IPS-15b (cell line): ENCODE results near the gene BAX.
"Not testable (repeated sequence)": the region's sequence is repeated elsewhere in the genome, so short reads cannot be mapped to it uniquely, and the experiment has no call there.

Experiments used
- H3K27me3 ChIP-seq: one replicate; pipeline ENCODE4 v1.6.1; 2013; ENCODE audit warnings: low read length; ENCODE audit not compliant: control insufficient read depth, insufficient read depth
- H3K36me3 ChIP-seq: one replicate; pipeline ENCODE4 v1.6.1; 2013; ENCODE audit warnings: low read length; ENCODE audit not compliant: control insufficient read depth, insufficient read depth
- H3K4me1 ChIP-seq: one replicate; pipeline ENCODE4 v1.6.1; 2013; ENCODE audit warnings: mild to moderate bottlenecking, low read length; ENCODE audit not compliant: control insufficient read depth, insufficient read depth
- H3K4me3 ChIP-seq: one replicate; pipeline ENCODE4 v1.5.1; 2013; ENCODE audit warnings: low read depth, low read length
- H3K9ac ChIP-seq: one replicate; pipeline ENCODE4 v1.6.1; 2013; ENCODE audit warnings: low read depth, mild to moderate bottlenecking, low read length
- H3K9me3 ChIP-seq: one replicate; pipeline ENCODE4 v1.6.1; 2013; ENCODE audit warnings: mild to moderate bottlenecking, low read length; ENCODE audit not compliant: control insufficient read depth, insufficient read depth

BAX gene

GRCh38 chr19:48920949-48921348 is 33.7 kb upstream of the BAX start:
- Histone ChIP-seq H3K4me1 (no peaks in the 10 kb centered on the region), H3K27me3 (no peaks in the 10 kb centered on the region), H3K9ac (no peak overlapping the region), H3K4me3 (no peak overlapping the region), H3K9me3 (no peaks in the 10 kb centered on the region), H3K36me3 (peaks cover 38% of the 10 kb centered on the region)

GRCh38 chr19:48921721-48922500 is 32.8 kb upstream of the BAX start:
- Histone ChIP-seq H3K27me3 (no peaks in the 10 kb centered on the region), H3K4me1 (no peaks in the 10 kb centered on the region), H3K9me3 (no peaks in the 10 kb centered on the region), H3K36me3 (peaks cover 38% of the 10 kb centered on the region), H3K9ac (no peak overlapping the region), H3K4me3 (no peak overlapping the region)

- Histone ChIP-seq H3K4me3 (no peak overlapping the region), H3K27me3 (no peaks in the 10 kb centered on the region), H3K9me3 (no peaks in the 10 kb centered on the region), H3K36me3 (peaks cover 36% of the 10 kb centered on the region), H3K4me1 (no peaks in the 10 kb centered on the region), H3K9ac (no peak overlapping the region)
These were observed 31.9 kb upstream of the BAX start for GRCh38 chr19:48922548-48923490.

GRCh38 chr19:48925240-48925843 is 29.3 kb upstream of the BAX start:
- Histone ChIP-seq H3K4me1 (no peaks in the 10 kb centered on the region), H3K9ac (no peak overlapping the region), H3K36me3 (peaks cover 17% of the 10 kb centered on the region), H3K9me3 (no peaks in the 10 kb centered on the region), H3K4me3 (no peak overlapping the region), H3K27me3 (no peaks in the 10 kb centered on the region)

GRCh38 chr19:48925890-48926289 is 28.8 kb upstream of the BAX start:
- H3K9me3 ChIP-seq, H3K9ac ChIP-seq, H3K4me3 ChIP-seq, H3K4me1 ChIP-seq, H3K27me3 ChIP-seq: not testable (repeated sequence)
- H3K36me3 ChIP-seq: peaks cover 15% of the 10 kb centered on the region

- Histone ChIP-seq H3K36me3 (peaks cover 7% of the 10 kb centered on the region), H3K9ac (no peak overlapping the region), H3K4me1 (no peaks in the 10 kb centered on the region), H3K4me3 (no peak overlapping the region), H3K27me3 (peaks cover 4% of the 10 kb centered on the region), H3K9me3 (no peaks in the 10 kb centered on the region)
These were observed 27.8 kb upstream of the BAX start for GRCh38 chr19:48926909-48927308.

- H3K36me3 ChIP-seq, H3K27me3 ChIP-seq, H3K4me3 ChIP-seq, H3K9me3 ChIP-seq, H3K9ac ChIP-seq, H3K4me1 ChIP-seq: not testable (repeated sequence)
These were observed 27.0 kb upstream of the BAX start for GRCh38 chr19:48927692-48928091.

GRCh38 chr19:48928164-48929025 is 26.3 kb upstream of the BAX start:
- Histone ChIP-seq H3K9ac (no peak overlapping the region), H3K27me3 (peaks cover 15% of the 10 kb centered on the region), H3K4me1 (no peaks in the 10 kb centered on the region), H3K4me3 (no peak overlapping the region), H3K9me3 (no peaks in the 10 kb centered on the region), H3K36me3 (no peaks in the 10 kb centered on the region)

GRCh38 chr19:48933382-48933932 is 21.2 kb upstream of the BAX start, which contains the start of gene DHDH:
DHDH (plus strand) TSS chr19:48933699; CDS start chr19:48933722, 23 bp downstream.
- H3K4me3 ChIP-seq: peak within 1 kb of the TSS; percentile 59
- H3K36me3 ChIP-seq: no peaks in the 10 kb centered on the region
- H3K9ac ChIP-seq: peak within 1 kb of the TSS; percentile 18
- peaks cover 30% of the 10 kb centered on the region for H3K27me3 ChIP-seq
- H3K9me3 ChIP-seq: no peaks in the 10 kb centered on the region
- H3K4me1 ChIP-seq: peaks cover 5% of the 10 kb centered on the region

GRCh38 chr19:48934837-48935236 is 19.8 kb upstream of the BAX start:
- peaks cover 30% of the 10 kb centered on the region for H3K27me3 ChIP-seq
- peaks cover 5% of the 10 kb centered on the region for H3K4me1 ChIP-seq
- H3K9me3 ChIP-seq: no peaks in the 10 kb centered on the region
- no peak overlapping the region for H3K4me3 ChIP-seq
- H3K36me3 ChIP-seq: no peaks in the 10 kb centered on the region
- H3K9ac ChIP-seq: no peak overlapping the region

- Histone ChIP-seq H3K36me3 (no peaks in the 10 kb centered on the region), H3K27me3 (peaks cover 30% of the 10 kb centered on the region), H3K4me3 (no peak overlapping the region), H3K9me3 (no peaks in the 10 kb centered on the region), H3K4me1 (peaks cover 5% of the 10 kb centered on the region), H3K9ac (no peak overlapping the region)
These were observed 18.8 kb upstream of the BAX start for GRCh38 chr19:48935864-48936263.
